Lung (tissue), 12 donors: ENCODE results near the gene FMNL1. TPM values are rescaled to one million over a fixed set of nuclear protein-coding genes. Genes with fewer than 3 reads are reported as not detected.

Experiments
- ATAC-seq: fragments of 200-7000 bp; cut with Tn5 transposase; one replicate; pipeline ENCODE4 v1.9.1; 2020; ENCODE audit warnings: moderate number of reproducible peaks; ENCODE audit not compliant: insufficient read depth, low FRiP score
- DNase-seq, 3 donors: peaks; one replicate each; pipeline ENCODE4 v3.0.0-alpha.2; 2013 to 2017
- H3K27ac ChIP-seq, 2 donors: one replicate each; pipeline ENCODE4 v1.5.1; 2013; ENCODE audit warnings: mild to moderate bottlenecking in 2 of 2, moderate library complexity in 2 of 2, control low read depth in 1 of 2, inconsistent platforms in 1 of 2, low read depth in 1 of 2, low read length in 1 of 2
- H3K27me3 ChIP-seq, 3 donors: one replicate each; pipeline ENCODE4 v1.5.1; 2013; ENCODE audit warnings: low read length in 2 of 3; ENCODE audit not compliant: control insufficient read depth in 3 of 3, insufficient read depth in 3 of 3
- H3K36me3 ChIP-seq, 4 donors: one replicate each; pipeline ENCODE4 v1.5.1; 2013; ENCODE audit warnings: low read length in 4 of 4, mild to moderate bottlenecking in 1 of 4, moderate library complexity in 1 of 4; ENCODE audit not compliant: control insufficient read depth in 4 of 4, insufficient read depth in 4 of 4
- H3K4me1 ChIP-seq, 5 donors: one replicate each; pipeline ENCODE4 v1.5.1; 2013; ENCODE audit warnings: low read length in 5 of 5, mild to moderate bottlenecking in 2 of 5, moderate library complexity in 1 of 5; ENCODE audit not compliant: control insufficient read depth in 5 of 5, insufficient read depth in 5 of 5
- H3K4me3 ChIP-seq: one replicate; pipeline ENCODE4 v1.5.1; 2013; ENCODE audit warnings: mild to moderate bottlenecking, control low read depth, moderate library complexity
- H3K9ac ChIP-seq, 2 donors: one replicate each; pipeline ENCODE4 v1.5.1; 2013; ENCODE audit warnings: low read length in 2 of 2, control low read depth in 1 of 2; ENCODE audit not compliant: insufficient read depth in 1 of 2
- H3K9me3 ChIP-seq, 4 donors: one replicate each; pipeline ENCODE4 v1.5.1; 2013; ENCODE audit warnings: low read length in 3 of 4, mild to moderate bottlenecking in 1 of 4, moderate library complexity in 1 of 4; ENCODE audit not compliant: control insufficient read depth in 4 of 4, insufficient read depth in 3 of 4
- CTCF ChIP-seq: IDR thresholded peaks from 2 replicates; pipeline ENCODE4 v1.5.1; 2012; ENCODE audit warnings: mild to moderate bottlenecking; ENCODE audit errors: control extremely low read depth, extremely low read depth
- WGBS, 2 donors: extraction: QIAGEN DNeasy Blood & Tissue Kit; methylation state at CpG; one replicate each; pipeline ENCODE4 v1.1.7; 2013; 5-methylcytosine and 5-hydroxymethylcytosine counted together
- polyA plus RNA-seq, 2 donors: library from polyadenylated mRNA; stranded (reverse); fragments of 200-250 nt; gene quantifications; one replicate each; pipeline ENCODE4 v1.2.1, GENCODE V29; 2013
- total RNA-seq, 2 donors: library from RNA; depleted of rRNA in 1 of 2; stranded (reverse); fragments of >200 nt in 1 of 2; gene quantifications; one replicate each; pipeline ENCODE4 v1.2.1, GENCODE V29; 2014 to 2021
- donor health status: control.
- donor health status: control.
- donor health status: Bipolar disorder and iron deficiency.
- donor health status: healthy.
- donor health status: DM: yes; HTN: yes; CAD: no.

The FMNL1 gene
- total and polyA plus RNA-seq, 4 donors = 25.0 to 135 (median 56.6) TPM

GRCh38 chr17:45226576-45226975 lies 4.9 kb downstream of the FMNL1 start:
- Histone ChIP-seq H3K27ac (peak overlapping the region in 1 of 2 donors; percentile 87), H3K36me3 (no peaks in the 10 kb centered on the region), H3K9me3 (no peaks in the 10 kb centered on the region), H3K27me3 (peaks cover 0 to 18% (median 14%) of the 10 kb centered on the region in 3 donors), H3K9ac (no peak overlapping the region), H3K4me3 (no peak overlapping the region), H3K4me1 (peaks cover 0 to 31% (median 10%) of the 10 kb centered on the region in 5 donors)
- 41 to 51% methylated on average over 3 of the region's 3 CpGs for whole genome bisulfite sequencing, 2 donors
- no peak for TF ChIP-seq CTCF
- ATAC-seq = no peak
- no peak for DNase-seq

GRCh38 chr17:45227101-45227925 lies 5.6 kb downstream of the FMNL1 start:
- 47 to 57% methylated on average over 8 of the region's 8 CpGs for WGBS, 2 donors
- DNase-seq = no peak
- H3K4me1 ChIP-seq = peaks cover 0 to 29% (median 10%) of the 10 kb centered on the region in 5 donors

GRCh38 chr17:45227926-45228762 lies 6.5 kb downstream of the FMNL1 start:
- Histone ChIP-seq H3K27ac (peak overlapping the region; percentile 67 to 87), H3K4me3 (no peak overlapping the region), H3K36me3 (no peaks in the 10 kb centered on the region), H3K9ac (peak overlapping the region in 1 of 2 donors; percentile 53), H3K9me3 (no peaks in the 10 kb centered on the region), H3K27me3 (peaks cover 0 to 8% (median 7%) of the 10 kb centered on the region in 3 donors), H3K4me1 (peaks cover 0 to 28% (median 10%) of the 10 kb centered on the region in 5 donors)
- DNase-seq = no peak
- ATAC-seq = no peak
- WGBS, 2 donors = 49 to 61% methylated on average over 17 of the region's 17 CpGs
- TF ChIP-seq CTCF = no peak

More at GRCh38 chr17:45227101-45227925, 5.6 kb downstream of the FMNL1 start:
- Histone ChIP-seq H3K4me3 (no peak overlapping the region), H3K9ac (no peak overlapping the region), H3K27ac (peak overlapping the region in 1 of 2 donors; percentile 87), H3K27me3 (peaks cover 0 to 16% (median 14%) of the 10 kb centered on the region in 3 donors), H3K9me3 (no peaks in the 10 kb centered on the region), H3K36me3 (no peaks in the 10 kb centered on the region)
- ATAC-seq = no peak
- no peak for TF ChIP-seq CTCF
